Spleen (tissue), 7 donors: Measurements from ENCODE around the gene CDC5L.

Experiments used
- POLR2A ChIP-seq, 3 donors: fragments of 450-650 bp; IDR thresholded peaks; one replicate each; pipeline ENCODE4 v1.5.1; 2017; ENCODE audit warnings: antibody characterized with exemption in 3 of 3, mild to moderate bottlenecking in 1 of 3
- POLR2AphosphoS5 ChIP-seq, 3 donors: sonication (generic); formaldehyde crosslinking; IDR thresholded peaks; one replicate each; pipeline ENCODE4 v1.5.1; 2017; ENCODE audit warnings: antibody characterized with exemption in 3 of 3
- TF ChIP-seq, protein P1 (sequence below), 11 experiments: fragments of 200-600 bp in 7 of 11; fragments of 450-650 bp in 4 of 11; sonication (generic) in 4 of 11; IDR thresholded peaks in 8 of 11; conservative IDR thresholded peaks in 3 of 11; 1 replicate in 7 of 11; 2 replicates in 4 of 11; pipeline versions ENCODE4 v1.4.0 to v1.8.0; 2016 to 2021; ENCODE audit warnings: antibody characterized with exemption in 11 of 11, inconsistent platforms in 4 of 11, mild to moderate bottlenecking in 1 of 11
- donor health status: DM: no; HTN: no; CAD: no; lungs with moderate emphysema.
- donor health status: DM: no; HTN: no; CAD: no.
- donor health status: DM: no; HTN: no; CAD: no.

DNA sequence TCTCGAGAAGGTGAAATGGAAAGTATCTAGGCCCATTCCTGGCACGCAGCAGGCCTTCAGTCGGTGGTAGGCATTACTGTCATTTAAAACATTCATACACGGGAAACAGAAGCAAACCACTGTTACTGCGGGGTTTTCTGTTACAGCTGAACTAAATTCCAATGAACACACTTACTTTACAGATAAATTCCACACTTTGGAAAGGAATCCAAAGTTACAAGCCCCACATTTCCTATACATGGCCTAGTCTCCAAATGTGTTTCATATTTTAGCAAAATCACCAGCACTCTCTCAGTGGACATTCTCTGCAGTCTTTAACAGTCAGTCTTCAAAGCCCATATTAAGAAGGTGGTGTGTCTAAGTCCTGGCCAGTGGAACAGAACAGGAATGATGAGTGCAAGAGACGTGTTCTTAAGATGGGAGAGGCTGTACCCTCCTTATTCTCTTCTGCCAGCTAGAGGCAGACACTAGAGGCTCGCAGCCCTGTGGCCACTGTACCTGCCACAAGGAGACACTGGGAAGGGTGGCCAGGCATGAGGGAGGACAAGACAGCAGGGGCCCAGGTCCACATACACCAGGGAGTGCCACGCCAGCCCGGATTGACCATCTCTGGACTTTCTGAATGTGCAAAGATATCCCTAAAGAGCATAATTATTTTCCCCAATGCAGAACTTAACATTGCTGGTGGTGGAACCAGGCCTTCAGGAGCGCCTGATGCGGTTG lies 76.4 kb downstream of the CDC5L start:
- TF ChIP-seq POLR2A (IDR thresholded peaks at IDR 0.05) (no peak), POLR2AphosphoS5 (IDR thresholded peaks at IDR 0.05) (no peak)
- TF ChIP-seq, protein P1, sequence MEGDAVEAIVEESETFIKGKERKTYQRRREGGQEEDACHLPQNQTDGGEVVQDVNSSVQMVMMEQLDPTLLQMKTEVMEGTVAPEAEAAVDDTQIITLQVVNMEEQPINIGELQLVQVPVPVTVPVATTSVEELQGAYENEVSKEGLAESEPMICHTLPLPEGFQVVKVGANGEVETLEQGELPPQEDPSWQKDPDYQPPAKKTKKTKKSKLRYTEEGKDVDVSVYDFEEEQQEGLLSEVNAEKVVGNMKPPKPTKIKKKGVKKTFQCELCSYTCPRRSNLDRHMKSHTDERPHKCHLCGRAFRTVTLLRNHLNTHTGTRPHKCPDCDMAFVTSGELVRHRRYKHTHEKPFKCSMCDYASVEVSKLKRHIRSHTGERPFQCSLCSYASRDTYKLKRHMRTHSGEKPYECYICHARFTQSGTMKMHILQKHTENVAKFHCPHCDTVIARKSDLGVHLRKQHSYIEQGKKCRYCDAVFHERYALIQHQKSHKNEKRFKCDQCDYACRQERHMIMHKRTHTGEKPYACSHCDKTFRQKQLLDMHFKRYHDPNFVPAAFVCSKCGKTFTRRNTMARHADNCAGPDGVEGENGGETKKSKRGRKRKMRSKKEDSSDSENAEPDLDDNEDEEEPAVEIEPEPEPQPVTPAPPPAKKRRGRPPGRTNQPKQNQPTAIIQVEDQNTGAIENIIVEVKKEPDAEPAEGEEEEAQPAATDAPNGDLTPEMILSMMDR (IDR thresholded peaks at IDR 0.05 in 8 of 11, conservative IDR thresholded peaks at IDR 0.05 in 3 of 11): no peak
